Neural progenitor cell (in vitro differentiated cells): Measurements from ENCODE around the gene DLG2. TPM values are rescaled to one million over a fixed set of nuclear protein-coding genes. Genes with fewer than 3 reads are reported as not detected.

ENCODE experiments used
- DNase-seq: peaks from one replicate; pipeline ENCODE4 v3.0.0-alpha.2; 2016; ENCODE audit warnings: low spot score
- H2AFZ ChIP-seq: fragments of 200-600 bp; sonication (generic); replicated peaks from 2 replicates; pipeline ENCODE4 v1.6.1; 2016; ENCODE audit warnings: antibody characterized with exemption
- H3F3A ChIP-seq: fragments of 200-600 bp; sonication (generic); 2 replicates; pipeline ENCODE4 v1.6.1; 2016; ENCODE audit warnings: antibody characterized with exemption, low read depth
- H3K27ac ChIP-seq: fragments of 200-600 bp; sonication (generic); 2 replicates; pipeline ENCODE4 v1.5.1; 2016; ENCODE audit warnings: mild to moderate bottlenecking
- H3K27me3 ChIP-seq: fragments of 200-600 bp; sonication (generic); 2 replicates; pipeline ENCODE4 v1.6.1; 2016; ENCODE audit warnings: mild to moderate bottlenecking, moderate library complexity
- H3K36me3 ChIP-seq: fragments of 200-600 bp; sonication (generic); 2 replicates; pipeline ENCODE4 v1.5.1; 2016
- H3K4me1 ChIP-seq: fragments of 200-600 bp; sonication (generic); 2 replicates; pipeline ENCODE4 v1.6.1; 2016; ENCODE audit warnings: mixed run types
- H3K4me2 ChIP-seq: fragments of 200-600 bp; sonication (generic); 2 replicates; pipeline ENCODE4 v1.6.1; 2016
- H3K4me3 ChIP-seq: fragments of 200-600 bp; sonication (generic); 2 replicates; pipeline ENCODE4 v1.5.1; 2016
- H3K79me2 ChIP-seq: fragments of 200-600 bp; sonication (generic); 2 replicates; pipeline ENCODE4 v1.6.1; 2016; ENCODE audit warnings: low read depth
- H3K9ac ChIP-seq: fragments of 200-600 bp; sonication (generic); 2 replicates; pipeline ENCODE4 v1.6.1; 2016
- H3K9me3 ChIP-seq: fragments of 200-600 bp; sonication (generic); 2 replicates; pipeline ENCODE4 v1.5.1; 2016; ENCODE audit warnings: low read depth
- H4K20me1 ChIP-seq: fragments of 200-600 bp; sonication (generic); 2 replicates; pipeline ENCODE4 v1.6.1; 2016; ENCODE audit warnings: low read depth
- H3K27ac Mint-ChIP-seq: 3 replicates; pipeline ENCODE4 v1.8.0; 2021; ENCODE audit warnings: mixed read lengths
- H3K27me3 Mint-ChIP-seq: 2 replicates; pipeline ENCODE4 v1.8.0; 2022; ENCODE audit warnings: low read depth, mild to moderate bottlenecking, inconsistent platforms, moderate library complexity, mixed read lengths; ENCODE audit not compliant: insufficient read depth
- H3K36me3 Mint-ChIP-seq: 3 replicates; pipeline ENCODE4 v1.8.0; 2021; ENCODE audit warnings: mixed read lengths
- H3K4me1 Mint-ChIP-seq: 3 replicates; pipeline ENCODE4 v1.8.0; 2021; ENCODE audit warnings: mixed read lengths
- H3K4me3 Mint-ChIP-seq: 3 replicates; pipeline ENCODE4 v1.8.0; 2021; ENCODE audit warnings: mild to moderate bottlenecking, moderate library complexity, mixed read lengths
- H3K9me3 Mint-ChIP-seq: 3 replicates; pipeline ENCODE4 v1.8.0; 2020; ENCODE audit warnings: mixed read lengths
- CTCF ChIP-seq: fragments of 200-600 bp; sonication (generic); IDR thresholded peaks from 2 replicates; pipeline ENCODE4 v1.5.1; 2017; ENCODE audit warnings: antibody characterized with exemption, mild to moderate bottlenecking
- EZH2 ChIP-seq: fragments of 200-600 bp; sonication (generic); IDR thresholded peaks from 2 replicates; pipeline ENCODE4 v1.6.1; 2017; ENCODE audit warnings: antibody characterized with exemption, mild to moderate bottlenecking, moderate library complexity
- EZH2phosphoT487 ChIP-seq: fragments of 200-600 bp; sonication (generic); IDR thresholded peaks from 2 replicates; pipeline ENCODE4 v1.6.1; 2017; ENCODE audit warnings: antibody characterized with exemption
- total RNA-seq: library from RNA; depleted of rRNA; stranded (reverse); fragments of >200 nt; gene quantifications from 2 replicates; pipeline ENCODE4 v1.2.3, GENCODE V29; 2015; ENCODE audit warnings: low replicate concordance

The DLG2 gene
- total RNA-seq, 1 donor from 2014 or later, result 7.5 TPM

GRCh38 chr11:84243629-84244263, 1383.4 kb downstream of the DLG2 start:
- H2AFZ ChIP-seq, result no peak overlapping the region
- no peaks in the 10 kb centered on the region for H3K36me3 Mint-ChIP-seq

GRCh38 chr11:84241343-84242131, 1385.6 kb downstream of the DLG2 start:
- H3K27me3 Mint-ChIP-seq, result no peaks in the 10 kb centered on the region
- DNase-seq, result no peak
- no peaks in the 10 kb centered on the region for H3K79me2 ChIP-seq
- H3K9ac ChIP-seq, result no peak overlapping the region
- H3K27me3 ChIP-seq, result no peaks in the 10 kb centered on the region
- H4K20me1 ChIP-seq, result no peaks in the 10 kb centered on the region
- no peaks in the 10 kb centered on the region for H3K4me1 ChIP-seq
- H2AFZ ChIP-seq, result no peak overlapping the region
- H3K36me3 Mint-ChIP-seq, result no peaks in the 10 kb centered on the region
- no peaks in the 10 kb centered on the region for H3K4me1 Mint-ChIP-seq
- H3K9me3 ChIP-seq, result no peaks in the 10 kb centered on the region
- no peak overlapping the region for H3K4me2 ChIP-seq
- no peaks in the 10 kb centered on the region for H3K36me3 ChIP-seq
- H3K4me3 ChIP-seq, result no peak overlapping the region
- H3K27ac ChIP-seq, result no peak overlapping the region
- H3F3A ChIP-seq, result no peaks in the 10 kb centered on the region
- H3K4me3 Mint-ChIP-seq, result no peak overlapping the region
- no peaks in the 10 kb centered on the region for H3K9me3 Mint-ChIP-seq
- no peak overlapping the region for H3K27ac Mint-ChIP-seq
- no peak for TF ChIP-seq EZH2phosphoT487
- no peak for TF ChIP-seq CTCF
- TF ChIP-seq EZH2, result no peak

More at GRCh38 chr11:84243629-84244263, 1383.4 kb downstream of the DLG2 start:
- DNase-seq, result no peak
- Mint-ChIP-seq H3K27me3 (no peaks in the 10 kb centered on the region), H3K27ac (no peak overlapping the region), H3K9me3 (no peaks in the 10 kb centered on the region), H3K4me1 (no peaks in the 10 kb centered on the region), H3K4me3 (no peak overlapping the region)
- Histone ChIP-seq H3F3A (no peaks in the 10 kb centered on the region), H3K79me2 (no peaks in the 10 kb centered on the region), H3K27me3 (no peaks in the 10 kb centered on the region), H3K36me3 (no peaks in the 10 kb centered on the region), H3K9me3 (no peaks in the 10 kb centered on the region), H3K4me3 (no peak overlapping the region), H3K27ac (no peak overlapping the region), H4K20me1 (no peaks in the 10 kb centered on the region), H3K4me2 (no peak overlapping the region), H3K4me1 (no peaks in the 10 kb centered on the region), H3K9ac (no peak overlapping the region)
- no peak for TF ChIP-seq EZH2phosphoT487
- no peak for TF ChIP-seq EZH2
- no peak for TF ChIP-seq CTCF

GRCh38 chr11:84240847-84241246, 1386.3 kb downstream of the DLG2 start:
- H3K4me1 ChIP-seq, result no peaks in the 10 kb centered on the region
- no peaks in the 10 kb centered on the region for H3K79me2 ChIP-seq
- H3K9me3 ChIP-seq, result no peaks in the 10 kb centered on the region
- Mint-ChIP-seq H3K36me3 (no peaks in the 10 kb centered on the region), H3K9me3 (no peaks in the 10 kb centered on the region), H3K27me3 (no peaks in the 10 kb centered on the region), H3K4me1 (no peaks in the 10 kb centered on the region), H3K27ac (no peak overlapping the region), H3K4me3 (no peak overlapping the region)
- no peak overlapping the region for H3K27ac ChIP-seq
- DNase-seq, result no peak
- no peaks in the 10 kb centered on the region for H4K20me1 ChIP-seq
- no peaks in the 10 kb centered on the region for H3K27me3 ChIP-seq
- no peaks in the 10 kb centered on the region for H3F3A ChIP-seq
- H3K4me2 ChIP-seq, result no peak overlapping the region
- no peaks in the 10 kb centered on the region for H3K36me3 ChIP-seq
- TF ChIP-seq EZH2, result no peak
- no peak for TF ChIP-seq EZH2phosphoT487
- H3K9ac ChIP-seq, result no peak overlapping the region
- no peak overlapping the region for H2AFZ ChIP-seq
- no peak overlapping the region for H3K4me3 ChIP-seq

- no peak overlapping the region for H3K9ac ChIP-seq
- peaks cover 6% of the 10 kb centered on the region for H3K4me1 ChIP-seq
- H3K4me3 ChIP-seq, result no peak overlapping the region
- Mint-ChIP-seq H3K4me1 (peaks cover 11% of the 10 kb centered on the region), H3K9me3 (no peaks in the 10 kb centered on the region), H3K27me3 (no peaks in the 10 kb centered on the region), H3K27ac (no peak overlapping the region), H3K4me3 (no peak overlapping the region), H3K36me3 (no peaks in the 10 kb centered on the region)
- DNase-seq, result no peak
- H4K20me1 ChIP-seq, result no peaks in the 10 kb centered on the region
- H3K4me2 ChIP-seq, result no peak overlapping the region
- H3K27ac ChIP-seq, result no peak overlapping the region
- no peaks in the 10 kb centered on the region for H3K36me3 ChIP-seq
- H3K79me2 ChIP-seq, result no peaks in the 10 kb centered on the region
- H2AFZ ChIP-seq, result no peak overlapping the region
- no peaks in the 10 kb centered on the region for H3K27me3 ChIP-seq
- H3F3A ChIP-seq, result no peaks in the 10 kb centered on the region
- TF ChIP-seq CTCF (no peak), EZH2phosphoT487 (no peak), EZH2 (no peak)
- H3K9me3 ChIP-seq, result no peaks in the 10 kb centered on the region
Observed at GRCh38 chr11:84236436-84236835, 1390.7 kb downstream of the DLG2 start.
